H9 (cell line): ENCODE data around the gene DNAH8. TPM values are rescaled to one million over a fixed set of nuclear protein-coding genes. Genes with fewer than 3 reads are reported as not detected.

ENCODE experiments used
- DNase-seq: peaks from one replicate; pipeline ENCODE4 v3.0.0-alpha.2; 2017
- H2AFZ ChIP-seq: one replicate; pipeline ENCODE4 v1.6.1; 2013; ENCODE audit warnings: mild to moderate bottlenecking, low read length, control low read depth, moderate library complexity
- H2AK5ac ChIP-seq: 2 replicates; pipeline ENCODE4 v1.6.1; 2013; ENCODE audit warnings: low read length, control low read depth, mixed read lengths; ENCODE audit not compliant: insufficient read length
- H2BK120ac ChIP-seq: one replicate; pipeline ENCODE4 v1.6.1; 2013; ENCODE audit warnings: low read depth, mild to moderate bottlenecking, low read length, control low read depth, inconsistent platforms; ENCODE audit not compliant: poor library complexity, severe bottlenecking
- H2BK12ac ChIP-seq: 2 replicates; pipeline ENCODE4 v1.6.1; 2013; ENCODE audit warnings: low read length, control low read depth, mixed read lengths, low read depth; ENCODE audit not compliant: insufficient read length
- H2BK15ac ChIP-seq: 2 replicates; pipeline ENCODE4 v1.6.1; 2013; ENCODE audit warnings: low read depth, low read length, control low read depth
- H2BK20ac ChIP-seq: one replicate; pipeline ENCODE4 v1.6.1; 2013; ENCODE audit warnings: low read depth, mild to moderate bottlenecking, low read length, control low read depth, inconsistent platforms; ENCODE audit not compliant: poor library complexity, severe bottlenecking
- H2BK5ac ChIP-seq: 2 replicates; pipeline ENCODE4 v1.6.1; 2013; ENCODE audit warnings: low read length, control low read depth, mixed read lengths; ENCODE audit not compliant: insufficient read length
- H3K14ac ChIP-seq: 2 replicates; pipeline ENCODE4 v1.6.1; 2013; ENCODE audit warnings: low read length, control low read depth; ENCODE audit not compliant: insufficient read depth
- H3K18ac ChIP-seq: 2 replicates; pipeline ENCODE4 v1.6.1; 2013; ENCODE audit warnings: low read depth, mild to moderate bottlenecking, mixed read lengths, low read length, control low read depth; ENCODE audit not compliant: insufficient read length
- H3K23ac ChIP-seq: 2 replicates; pipeline ENCODE4 v1.6.1; 2013; ENCODE audit warnings: low read length, control low read depth, mixed read lengths, low read depth; ENCODE audit not compliant: insufficient read length
- H3K23me2 ChIP-seq: 2 replicates; pipeline ENCODE4 v1.6.1; 2013; ENCODE audit warnings: low read depth, mild to moderate bottlenecking, mixed read lengths, low read length, control low read depth; ENCODE audit not compliant: insufficient read length, poor library complexity, severe bottlenecking
- H3K27ac ChIP-seq: 2 replicates; pipeline ENCODE4 v1.5.1; 2013; ENCODE audit warnings: low read length, control low read depth, mixed read lengths, low read depth; ENCODE audit not compliant: insufficient read length
- H3K27me3 ChIP-seq: 2 replicates; pipeline ENCODE4 v1.6.1; 2013; ENCODE audit warnings: low read length, control low read depth, inconsistent platforms; ENCODE audit not compliant: insufficient read depth
- H3K4ac ChIP-seq: 2 replicates; pipeline ENCODE4 v1.6.1; 2013; ENCODE audit warnings: low read depth, mild to moderate bottlenecking, control low read depth, inconsistent platforms, low read length, moderate library complexity
- H3K4me1 ChIP-seq: 2 replicates; pipeline ENCODE4 v1.6.1; 2013; ENCODE audit warnings: low read length, control low read depth, inconsistent platforms; ENCODE audit not compliant: insufficient read depth
- H3K4me2 ChIP-seq: 2 replicates; pipeline ENCODE4 v1.6.1; 2013; ENCODE audit warnings: low read length, control low read depth, mixed read lengths; ENCODE audit not compliant: insufficient read length, insufficient read depth
- H3K56ac ChIP-seq: 2 replicates; pipeline ENCODE4 v1.6.1; 2013; ENCODE audit warnings: low read depth, mild to moderate bottlenecking, mixed read lengths, low read length, control low read depth; ENCODE audit not compliant: insufficient read length
- H3K79me1 ChIP-seq: 2 replicates; pipeline ENCODE4 v1.6.1; 2013; ENCODE audit warnings: low read depth, mild to moderate bottlenecking, moderate library complexity, low read length, control low read depth, inconsistent platforms; ENCODE audit not compliant: insufficient read depth, poor library complexity, severe bottlenecking
- H3K79me2 ChIP-seq: 2 replicates; pipeline ENCODE4 v1.6.1; 2013; ENCODE audit warnings: low read length, control low read depth, inconsistent platforms; ENCODE audit not compliant: insufficient read depth
- H3K9ac ChIP-seq: 2 replicates; pipeline ENCODE4 v1.6.1; 2013; ENCODE audit warnings: low read length, control low read depth, mixed read lengths; ENCODE audit not compliant: insufficient read length; ENCODE audit errors: extremely low read depth
- H3K9me3 ChIP-seq: one replicate; pipeline ENCODE4 v1.6.1; 2013; ENCODE audit warnings: low read depth, low read length, inconsistent platforms; ENCODE audit not compliant: control insufficient read depth
- H3T11ph ChIP-seq: one replicate; pipeline ENCODE4 v1.6.1; 2013; ENCODE audit warnings: mild to moderate bottlenecking, low read length, control low read depth, inconsistent platforms
- H4K20me1 ChIP-seq: one replicate; pipeline ENCODE4 v1.6.1; 2013; ENCODE audit not compliant: control insufficient read depth, insufficient read length, insufficient read depth
- H4K5ac ChIP-seq: 2 replicates; pipeline ENCODE4 v1.6.1; 2013; ENCODE audit warnings: low read depth, mild to moderate bottlenecking, mixed read lengths, low read length, control low read depth; ENCODE audit not compliant: insufficient read length
- H4K8ac ChIP-seq: replicated peaks from 2 replicates; pipeline ENCODE4 v1.6.1; 2013; ENCODE audit warnings: low read length, control low read depth, mixed read lengths, low read depth; ENCODE audit not compliant: insufficient read length
- H4K91ac ChIP-seq: 2 replicates; pipeline ENCODE4 v1.6.1; 2013; ENCODE audit warnings: low read depth, mild to moderate bottlenecking, moderate library complexity, mixed read lengths, low read length, control low read depth; ENCODE audit not compliant: insufficient read length
- H3K27ac Mint-ChIP-seq, 3 experiments: 2 replicates in 2 of 3; 3 replicates in 1 of 3; pipeline ENCODE4 v1.8.0; 2020 to 2021; ENCODE audit warnings: mixed read lengths in 3 of 3, mild to moderate bottlenecking in 1 of 3, moderate library complexity in 1 of 3
- H3K27me3 Mint-ChIP-seq: 2 replicates; pipeline ENCODE4 v1.8.0; 2021; ENCODE audit warnings: low read depth, mild to moderate bottlenecking, moderate library complexity, mixed read lengths
- H3K36me3 Mint-ChIP-seq, 3 experiments: 2 replicates in 2 of 3; 3 replicates in 1 of 3; pipeline ENCODE4 v1.8.0; 2020 to 2021; ENCODE audit warnings: low read depth in 3 of 3, mixed read lengths in 3 of 3; ENCODE audit not compliant: insufficient read depth in 1 of 3
- H3K4me1 Mint-ChIP-seq, 2 experiments: 2 replicates each; pipeline ENCODE4 v1.8.0; 2020; ENCODE audit warnings: mixed read lengths in 2 of 2
- H3K4me3 Mint-ChIP-seq, 2 experiments: 2 replicates in 1 of 2; 3 replicates in 1 of 2; pipeline ENCODE4 v1.8.0; 2020 to 2021; ENCODE audit warnings: mild to moderate bottlenecking in 2 of 2, mixed read lengths in 2 of 2, moderate library complexity in 1 of 2
- H3K9me3 Mint-ChIP-seq, 2 experiments: 2 replicates in 1 of 2; 3 replicates in 1 of 2; pipeline ENCODE4 v1.8.0; 2020; ENCODE audit warnings: mild to moderate bottlenecking in 2 of 2, mixed read lengths in 2 of 2, moderate library complexity in 1 of 2
- CTCF ChIP-seq: fragments of 200-600 bp; sonication (generic); conservative IDR thresholded peaks from 3 replicates; pipeline ENCODE4 v1.8.0; 2021; ENCODE audit warnings: antibody characterized with exemption, mild to moderate bottlenecking
- WGBS: extraction: QIAGEN DNeasy Blood & Tissue Kit; methylation state at CpG from one replicate; pipeline ENCODE4 v1.1.7; 2013; ENCODE audit warnings: missing lambda C conversion rate, low lambda C conversion rate, mixed read lengths; ENCODE audit not compliant: insufficient read length; ENCODE audit errors: extremely low coverage; 5-methylcytosine and 5-hydroxymethylcytosine counted together
- total RNA-seq: library from RNA; stranded (reverse); gene quantifications from 2 replicates; pipeline ENCODE4 v1.2.1, GENCODE V29; 2021

DNAH8 gene
- total RNA-seq, 1 experiment from 2014 or later = not detected

- Histone ChIP-seq H2BK15ac (no peak overlapping the region), H3K27ac (no peak overlapping the region), H3K4me2 (no peak overlapping the region), H3T11ph (no peak overlapping the region), H3K79me2 (no peaks in the 10 kb centered on the region), H3K4ac (no peak overlapping the region), H4K5ac (no peak overlapping the region), H4K20me1 (no peaks in the 10 kb centered on the region), H3K14ac (no peak overlapping the region), H2BK12ac (no peak overlapping the region), H3K18ac (no peak overlapping the region), H3K56ac (no peak overlapping the region), H3K23ac (no peak overlapping the region), H4K91ac (no peak overlapping the region), H3K4me1 (no peaks in the 10 kb centered on the region), H3K23me2 (no peaks in the 10 kb centered on the region), H2BK120ac (no peak overlapping the region), H2BK5ac (no peak overlapping the region), H3K27me3 (no peaks in the 10 kb centered on the region), H2BK20ac (no peak overlapping the region), H3K9ac (no peak overlapping the region), H2AK5ac (no peak overlapping the region), H2AFZ (no peak overlapping the region), H3K79me1 (no peaks in the 10 kb centered on the region), H4K8ac (no peak overlapping the region), H3K9me3 (no peaks in the 10 kb centered on the region)
- no peaks in the 10 kb centered on the region for H3K36me3 Mint-ChIP-seq
- peaks cover 12 to 13% of the 10 kb centered on the region in 2 experiments for H3K4me1 Mint-ChIP-seq
- no peak overlapping the region for H3K27ac Mint-ChIP-seq
- no peak overlapping the region for H3K4me3 Mint-ChIP-seq
- no CpG with 5 or more reads among the region's 4 CpGs for WGBS
- no peaks in the 10 kb centered on the region for H3K9me3 Mint-ChIP-seq
- DNase-seq = no peak
- peaks cover 4% of the 10 kb centered on the region; the same call in 1 of the 2 replicates for H3K27me3 Mint-ChIP-seq
- TF ChIP-seq CTCF = no peak
Measured at GRCh38 chr6:38779310-38780062, 64.4 kb downstream of the DNAH8 start.
